ENCODE data around the gene SUCLG2.
"Not testable (repeated sequence)": the region's sequence is repeated elsewhere in the genome, so short reads cannot be mapped to it uniquely, and the experiment has no call there.

SUCLG2 gene

DNA sequence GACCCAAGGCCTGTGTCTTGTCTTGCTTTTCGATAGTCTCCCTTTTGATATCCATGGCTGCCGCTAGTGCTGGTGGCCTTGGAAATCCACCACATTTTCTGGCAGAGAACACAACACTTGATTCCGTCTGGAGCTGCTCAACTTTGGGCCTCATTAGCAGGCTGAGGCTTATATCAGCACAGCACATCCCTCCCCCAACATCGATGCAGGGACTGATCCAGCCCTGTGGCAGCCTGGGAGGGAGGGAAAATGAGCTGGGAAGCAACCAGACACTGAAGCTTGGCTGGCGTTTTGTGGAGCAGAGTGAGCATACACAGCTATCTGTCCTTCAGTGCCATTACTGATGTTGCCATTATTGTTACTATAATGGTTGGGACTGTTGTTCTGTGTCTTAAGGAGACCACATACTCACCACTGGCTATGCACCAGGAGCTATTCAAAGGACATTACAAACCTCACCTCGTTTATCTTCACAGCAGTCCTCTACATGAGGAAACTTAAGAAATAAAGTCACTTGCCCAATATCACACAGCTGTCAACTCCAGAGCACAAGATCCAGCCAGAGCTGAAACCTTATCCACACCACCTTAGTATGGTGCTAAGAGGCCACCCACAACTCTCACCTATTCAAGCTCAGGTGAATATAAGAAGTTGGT is 102.9 kb downstream of the SUCLG2 start:
- Histone ChIP-seq H3K27me3 (replicated peaks; ENCODE audit: control insufficient read depth, insufficient read depth, low read length) (no peaks in the 10 kb centered on the region), H3K36me3 (ENCODE audit: control insufficient read depth, insufficient read depth, low read length) (no peaks in the 10 kb centered on the region; the same call in 1 of the 2 replicates), H3K4me3 (replicated peaks; ENCODE audit: low read depth, low read length) (no peak overlapping the region)
- DNase-seq (ENCODE audit: extremely low read depth, insufficient read length): no peak
- no peak for TF ChIP-seq CTCF (IDR thresholded peaks at IDR 0.05; ENCODE audit: insufficient read depth, low read length, poor library complexity, severe bottlenecking)

DNA sequence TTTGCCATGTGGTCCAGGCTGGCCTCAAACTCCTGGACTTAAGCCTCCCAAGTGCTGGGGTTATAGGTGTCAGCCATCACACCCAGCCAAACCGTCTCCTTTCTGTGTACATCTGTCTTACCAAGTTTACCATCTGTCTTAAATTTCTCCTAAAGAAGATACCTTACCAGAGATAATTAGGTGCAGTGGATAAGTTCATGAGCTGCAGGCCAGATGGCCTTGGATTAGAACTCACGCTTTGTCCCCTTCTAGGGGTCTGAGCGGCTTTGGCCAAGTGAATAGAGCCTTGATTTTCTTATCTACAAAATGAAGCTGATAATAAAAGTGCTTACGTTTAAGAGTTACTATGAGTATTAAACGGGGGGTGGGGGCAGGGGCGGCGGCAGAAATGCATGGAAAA is 103.9 kb downstream of the SUCLG2 start:
- no peak for DNase-seq (ENCODE audit: extremely low read depth, insufficient read length)
- no peak for TF ChIP-seq CTCF (IDR thresholded peaks at IDR 0.05; ENCODE audit: insufficient read depth, low read length, poor library complexity, severe bottlenecking)
- no peaks in the 10 kb centered on the region; the same call in 1 of the 2 replicates for H3K36me3 ChIP-seq (ENCODE audit: control insufficient read depth, insufficient read depth, low read length)
- H3K27me3 ChIP-seq (replicated peaks; ENCODE audit: control insufficient read depth, insufficient read depth, low read length): no peaks in the 10 kb centered on the region
- H3K4me3 ChIP-seq (replicated peaks; ENCODE audit: low read depth, low read length): no peak overlapping the region

GRCh38 chr3:67542502-67543250 is 111.7 kb downstream of the SUCLG2 start:
- not testable (repeated sequence) for H3K36me3 ChIP-seq (ENCODE audit: control insufficient read depth, insufficient read depth, low read length); DNase-seq (ENCODE audit: extremely low read depth, insufficient read length); H3K4me3 ChIP-seq (replicated peaks; ENCODE audit: low read depth, low read length); H3K27me3 ChIP-seq (replicated peaks; ENCODE audit: control insufficient read depth, insufficient read depth, low read length)

DNA sequence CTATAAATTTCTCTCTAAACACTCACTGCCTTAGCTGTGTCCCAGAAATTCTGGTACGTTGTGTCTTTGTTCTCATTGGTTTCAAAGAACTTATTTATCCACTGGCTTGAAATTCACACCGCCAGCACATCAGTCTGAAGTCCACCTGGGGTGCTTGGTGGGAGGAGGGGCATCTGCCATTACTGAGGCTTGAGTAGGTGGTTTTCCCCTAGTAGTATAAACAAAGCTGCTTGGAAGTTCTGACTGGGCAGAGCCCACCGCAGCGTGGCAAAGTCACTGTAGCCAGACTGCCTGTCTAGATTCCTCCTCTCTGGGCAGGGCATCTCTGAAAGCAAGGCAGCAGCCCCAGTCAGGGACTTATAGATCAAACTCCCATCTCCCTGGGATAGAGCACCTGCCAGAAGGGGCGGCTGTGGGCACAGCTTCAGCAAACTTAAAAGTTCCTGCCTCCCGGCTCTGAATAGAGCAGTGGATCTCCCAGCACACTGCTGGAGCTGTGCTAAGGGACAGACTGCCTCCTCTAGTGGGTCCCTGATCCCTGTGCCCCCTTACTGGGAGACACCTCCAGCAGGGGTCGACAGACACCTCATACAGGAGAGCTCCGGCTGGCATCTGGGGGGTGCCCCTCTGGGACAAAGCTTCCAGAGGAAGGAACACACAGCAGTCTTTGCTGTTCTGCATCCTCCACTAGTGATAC is 114.1 kb downstream of the SUCLG2 start:
- DNase-seq (ENCODE audit: extremely low read depth, insufficient read length): no peak
- no peak overlapping the region for H3K4me3 ChIP-seq (replicated peaks; ENCODE audit: low read depth, low read length)
- no peak for TF ChIP-seq CTCF (IDR thresholded peaks at IDR 0.05; ENCODE audit: insufficient read depth, low read length, poor library complexity, severe bottlenecking)

GRCh38 chr3:67537203-67537602 is 117.2 kb downstream of the SUCLG2 start:
- H3K36me3 ChIP-seq (ENCODE audit: control insufficient read depth, insufficient read depth, low read length); H3K27me3 ChIP-seq (replicated peaks; ENCODE audit: control insufficient read depth, insufficient read depth, low read length); H3K4me3 ChIP-seq (replicated peaks; ENCODE audit: low read depth, low read length); DNase-seq (ENCODE audit: extremely low read depth, insufficient read length): not testable (repeated sequence)

More for the DNA sequence above, 114.1 kb downstream of the SUCLG2 start:
- Histone ChIP-seq H3K27me3 (replicated peaks; ENCODE audit: control insufficient read depth, insufficient read depth, low read length) (no peaks in the 10 kb centered on the region), H3K36me3 (ENCODE audit: control insufficient read depth, insufficient read depth, low read length) (no peaks in the 10 kb centered on the region)

DNA sequence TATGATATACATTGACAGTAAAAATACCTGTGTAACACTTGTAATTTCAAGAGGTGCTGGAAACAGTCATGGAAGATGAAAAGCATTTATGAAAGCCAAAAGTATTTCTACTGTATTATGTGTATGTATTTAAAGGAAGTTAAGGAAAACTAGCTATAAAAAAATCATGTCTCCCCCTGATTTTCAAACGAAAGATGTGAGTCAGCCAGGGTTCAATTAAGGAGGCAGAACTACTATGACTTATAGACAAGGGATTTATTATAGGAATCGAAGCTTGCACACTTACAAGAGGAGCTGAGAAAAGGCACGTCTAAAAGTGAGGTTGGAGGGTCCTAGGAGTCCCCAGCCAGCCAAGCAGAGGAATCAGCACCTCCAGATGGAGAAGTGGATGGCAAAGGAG is 119.4 kb downstream of the SUCLG2 start:
- H3K36me3 ChIP-seq (ENCODE audit: control insufficient read depth, insufficient read depth, low read length): no peaks in the 10 kb centered on the region
- no peaks in the 10 kb centered on the region for H3K27me3 ChIP-seq (replicated peaks; ENCODE audit: control insufficient read depth, insufficient read depth, low read length)
- TF ChIP-seq CTCF (IDR thresholded peaks at IDR 0.05; ENCODE audit: insufficient read depth, low read length, poor library complexity, severe bottlenecking): no peak
- no peak for DNase-seq (ENCODE audit: extremely low read depth, insufficient read length)
- H3K4me3 ChIP-seq (replicated peaks; ENCODE audit: low read depth, low read length): no peak overlapping the region

Data from GM06990 (cell line).